Parathyroid adenoma (tissue), 2 donors: ENCODE measurements around the gene ZCCHC24.
A peak's percentile ranks its signal among the peaks of the same experiment; 100 is the strongest.

ENCODE experiments used
- H2AFZ ChIP-seq: fragments of 300-600 bp; sonication (generic); one replicate; pipeline ENCODE4 v1.7.0; 2017; ENCODE audit warnings: antibody characterized with exemption, mild to moderate bottlenecking
- H3K27ac ChIP-seq: fragments of 300-600 bp; sonication (generic); one replicate; pipeline ENCODE4 v1.7.0; 2017
- H3K27me3 ChIP-seq: fragments of 300-600 bp; sonication (generic); one replicate; pipeline ENCODE4 v1.7.0; 2017; ENCODE audit warnings: low read length; ENCODE audit not compliant: control insufficient read depth, insufficient read depth
- H3K36me3 ChIP-seq: fragments of 300-600 bp; sonication (generic); one replicate; pipeline ENCODE4 v1.7.0; 2017; ENCODE audit warnings: low read length; ENCODE audit not compliant: control insufficient read depth, insufficient read depth
- H3K4me1 ChIP-seq: fragments of 300-600 bp; sonication (generic); one replicate; pipeline ENCODE4 v1.7.0; 2017; ENCODE audit warnings: control low read depth
- H3K4me2 ChIP-seq: fragments of 300-600 bp; sonication (generic); one replicate; pipeline ENCODE4 v1.7.0; 2017; ENCODE audit warnings: low read length
- H3K4me3 ChIP-seq: fragments of 300-600 bp; sonication (generic); one replicate; pipeline ENCODE4 v1.7.0; 2017; ENCODE audit warnings: low read depth, low read length
- H3K79me2 ChIP-seq: fragments of 300-600 bp; sonication (generic); one replicate; pipeline ENCODE4 v1.7.0; 2017; ENCODE audit warnings: control low read depth
- H3K9ac ChIP-seq: fragments of 300-600 bp; sonication (generic); one replicate; pipeline ENCODE4 v1.7.0; 2017; ENCODE audit warnings: mild to moderate bottlenecking
- H3K9me3 ChIP-seq: fragments of 300-600 bp; sonication (generic); one replicate; pipeline ENCODE4 v1.7.0; 2017; ENCODE audit warnings: low read length; ENCODE audit not compliant: control insufficient read depth
- CTCF ChIP-seq: fragments of 300-600 bp; sonication (generic); IDR thresholded peaks from one replicate; pipeline ENCODE4 v1.7.0; 2017; ENCODE audit warnings: antibody characterized with exemption, mild to moderate bottlenecking
- donor health status: primary hyperparathyroidism.

ZCCHC24 gene

GRCh38 chr10:79399223-79399831 is 46.1 kb downstream of the ZCCHC24 start:
- Histone ChIP-seq H3K4me1 (peaks cover 21% of the 10 kb centered on the region), H3K4me3 (peak overlapping the region; percentile 31), H3K79me2 (peaks cover 3% of the 10 kb centered on the region), H3K9ac (no peak overlapping the region), H3K36me3 (no peaks in the 10 kb centered on the region), H3K27me3 (no peaks in the 10 kb centered on the region), H2AFZ (peak overlapping the region; percentile 93), H3K4me2 (peak overlapping the region; percentile 33), H3K9me3 (no peaks in the 10 kb centered on the region), H3K27ac (peak overlapping the region; percentile 87)
- TF ChIP-seq CTCF: no peak

- Histone ChIP-seq H3K36me3 (no peaks in the 10 kb centered on the region), H3K9me3 (no peaks in the 10 kb centered on the region), H3K4me2 (no peak overlapping the region), H3K9ac (no peak overlapping the region), H3K4me3 (no peak overlapping the region), H2AFZ (peak overlapping the region; percentile 93), H3K4me1 (peaks cover 21% of the 10 kb centered on the region), H3K27ac (peak overlapping the region; percentile 87), H3K79me2 (peaks cover 3% of the 10 kb centered on the region), H3K27me3 (no peaks in the 10 kb centered on the region)
- no peak for TF ChIP-seq CTCF
These were observed 46.8 kb downstream of the ZCCHC24 start for GRCh38 chr10:79398642-79399041.

- Histone ChIP-seq H3K9me3 (no peaks in the 10 kb centered on the region), H3K27ac (peak overlapping the region; percentile 29), H3K9ac (no peak overlapping the region), H3K27me3 (no peaks in the 10 kb centered on the region), H3K4me3 (no peak overlapping the region), H3K4me2 (no peak overlapping the region), H2AFZ (no peak overlapping the region), H3K79me2 (peaks cover 3% of the 10 kb centered on the region), H3K36me3 (no peaks in the 10 kb centered on the region), H3K4me1 (peaks cover 21% of the 10 kb centered on the region)
- TF ChIP-seq CTCF: no peak
These were observed 47.7 kb downstream of the ZCCHC24 start for GRCh38 chr10:79397575-79398303.

- Histone ChIP-seq H2AFZ (no peak overlapping the region), H3K4me3 (no peak overlapping the region), H3K9ac (no peak overlapping the region), H3K4me1 (peaks cover 21% of the 10 kb centered on the region), H3K4me2 (no peak overlapping the region), H3K27ac (peak overlapping the region; percentile 29), H3K79me2 (peaks cover 3% of the 10 kb centered on the region), H3K27me3 (no peaks in the 10 kb centered on the region), H3K9me3 (no peaks in the 10 kb centered on the region), H3K36me3 (no peaks in the 10 kb centered on the region)
- TF ChIP-seq CTCF: no peak
These were observed 48.4 kb downstream of the ZCCHC24 start for GRCh38 chr10:79397051-79397450.
